Neural crest cell (in vitro differentiated cells): Measurements from ENCODE around the gene B9D1. TPM values are rescaled to one million over a fixed set of nuclear protein-coding genes. Genes with fewer than 3 reads are reported as not detected.
A peak's percentile ranks its signal among the peaks of the same experiment; 100 is the strongest.

Experiments used
- DNase-seq: peaks from one replicate; pipeline ENCODE4 v3.0.0; 2021; ENCODE audit warnings: low read depth, mixed read lengths, low spot score
- H3K27ac Mint-ChIP-seq: one replicate; pipeline ENCODE4 v1.8.0; 2021; ENCODE audit warnings: mild to moderate bottlenecking, mixed read lengths; ENCODE audit not compliant: unreplicated experiment
- H3K27me3 Mint-ChIP-seq: 2 replicates; pipeline ENCODE4 v1.8.0; 2021; ENCODE audit warnings: low read depth, mild to moderate bottlenecking, mixed read lengths
- H3K36me3 Mint-ChIP-seq: 2 replicates; pipeline ENCODE4 v1.8.0; 2021; ENCODE audit warnings: low read depth, mild to moderate bottlenecking, mixed read lengths
- H3K4me1 Mint-ChIP-seq: 2 replicates; pipeline ENCODE4 v1.8.0; 2021; ENCODE audit warnings: mixed read lengths
- H3K4me3 Mint-ChIP-seq: one replicate; pipeline ENCODE4 v1.8.0; 2021; ENCODE audit warnings: mild to moderate bottlenecking, mixed read lengths
- H3K9me3 Mint-ChIP-seq: 2 replicates; pipeline ENCODE4 v1.8.0; 2021; ENCODE audit warnings: mixed read lengths
- CTCF ChIP-seq: fragments of 200-600 bp; sonication (generic); conservative IDR thresholded peaks from 2 replicates; pipeline ENCODE4 v1.5.0; 2021; ENCODE audit warnings: antibody characterized with exemption, mild to moderate bottlenecking
- total RNA-seq: library from RNA; stranded (reverse); gene quantifications from 2 replicates; pipeline ENCODE4 v1.2.1, GENCODE V29; 2021

Gene B9D1
- total RNA-seq, 1 donor from 2014 or later = 17.9 TPM

- Mint-ChIP-seq H3K27ac (peak overlapping the region; percentile 81), H3K27me3 (no peaks in the 10 kb centered on the region), H3K9me3 (peaks cover 6% of the 10 kb centered on the region), H3K36me3 (peaks cover 28% of the 10 kb centered on the region), H3K4me3 (no peak overlapping the region), H3K4me1 (peaks cover 27% of the 10 kb centered on the region)
- DNase-seq = no peak
- TF ChIP-seq CTCF = peak; percentile 38
Observed at GRCh38 chr17:19321481-19322128, 40.9 kb downstream of the B9D1 start.

DNA sequence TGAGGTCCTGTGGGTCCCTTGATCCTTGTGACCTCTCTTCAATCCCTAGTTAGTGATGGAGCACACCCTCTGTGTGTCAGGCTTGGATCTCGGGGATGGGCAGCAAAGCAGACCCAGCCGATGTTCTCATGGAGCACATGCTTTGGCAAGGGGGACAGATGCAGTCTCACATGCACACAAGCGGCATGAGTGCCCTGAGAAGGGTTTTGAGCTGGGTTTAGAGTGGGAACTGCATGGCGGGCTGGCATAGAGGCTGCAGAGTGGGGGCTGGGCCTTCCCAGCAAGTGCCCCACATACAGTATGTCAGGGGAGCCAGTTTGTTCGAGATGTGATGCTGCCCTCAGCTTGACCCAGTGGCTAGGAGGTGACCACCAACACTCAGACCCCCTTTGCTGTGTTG lies 41.6 kb downstream of the B9D1 start:
- no peaks in the 10 kb centered on the region for H3K27me3 Mint-ChIP-seq
- H3K4me1 Mint-ChIP-seq = peaks cover 34% of the 10 kb centered on the region
- no peak overlapping the region for H3K4me3 Mint-ChIP-seq
- DNase-seq = no peak
- H3K9me3 Mint-ChIP-seq = peaks cover 6% of the 10 kb centered on the region
- no peak overlapping the region for H3K27ac Mint-ChIP-seq
- no peak for TF ChIP-seq CTCF
- H3K36me3 Mint-ChIP-seq = peaks cover 27% of the 10 kb centered on the region

DNA sequence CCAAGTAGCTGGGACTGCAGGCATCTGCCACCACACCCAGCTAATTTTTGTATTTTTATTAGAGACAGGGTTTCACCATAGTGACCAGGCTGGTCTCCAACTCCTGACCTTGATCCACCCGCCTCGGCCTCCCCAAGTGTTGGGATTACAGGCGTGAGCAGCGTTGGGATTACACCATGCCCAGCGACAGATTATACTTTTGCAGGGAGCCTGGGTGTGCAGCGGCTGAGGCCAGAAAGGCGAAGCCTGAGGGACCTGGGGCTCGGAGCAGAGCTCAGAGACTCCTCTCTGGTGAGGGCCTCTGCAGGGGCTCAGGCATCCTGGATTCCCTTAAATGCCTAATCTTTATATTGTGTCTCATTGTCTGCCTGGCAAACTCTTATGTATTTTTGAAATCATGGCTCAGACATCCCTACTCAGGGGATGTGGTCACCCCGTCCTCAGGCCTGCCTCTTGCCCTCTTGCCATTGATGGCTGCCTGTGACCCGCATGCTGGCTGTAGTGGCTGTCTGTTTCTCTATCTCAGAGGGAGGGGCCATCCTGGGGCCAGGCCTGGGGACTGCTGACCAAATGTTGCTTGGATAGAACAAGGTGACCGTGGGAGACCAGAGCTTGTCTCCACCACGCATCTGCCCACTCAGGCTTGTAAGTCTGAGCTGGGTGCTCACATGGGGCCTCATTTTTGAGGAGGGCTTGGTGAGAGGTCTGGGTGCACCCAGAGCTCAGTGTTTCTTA lies 42.6 kb downstream of the B9D1 start:
- Mint-ChIP-seq H3K27me3 (no peaks in the 10 kb centered on the region), H3K4me1 (peaks cover 39% of the 10 kb centered on the region), H3K9me3 (peaks cover under 1% of the 10 kb centered on the region), H3K4me3 (no peak overlapping the region), H3K36me3 (peaks cover 21% of the 10 kb centered on the region), H3K27ac (peak overlapping the region; percentile 71)
- no peak for TF ChIP-seq CTCF
- DNase-seq = no peak

DNA sequence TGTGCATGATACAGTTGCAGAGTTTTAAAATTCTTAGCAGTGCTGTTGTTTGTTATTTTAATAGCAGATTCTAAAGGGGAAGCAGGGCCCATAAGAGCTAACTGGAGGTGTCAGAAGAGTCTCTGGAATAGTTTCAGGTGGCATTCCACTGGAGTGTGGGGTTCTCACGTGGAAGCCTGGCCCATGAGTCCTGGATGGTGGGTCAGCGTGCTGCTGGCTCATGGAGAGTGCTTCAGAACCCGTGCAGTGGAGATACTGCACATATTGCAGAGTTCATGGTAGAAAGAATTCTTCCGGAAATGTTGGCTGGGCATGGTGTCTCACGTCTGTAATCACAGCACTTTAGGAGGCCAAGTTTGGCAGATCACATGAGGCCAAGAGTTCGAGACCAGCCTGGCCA lies 43.9 kb downstream of the B9D1 start:
- no peak for TF ChIP-seq CTCF
- Mint-ChIP-seq H3K27me3 (no peaks in the 10 kb centered on the region), H3K9me3 (no peaks in the 10 kb centered on the region), H3K27ac (peak overlapping the region; percentile 27), H3K4me1 (peaks cover 42% of the 10 kb centered on the region), H3K4me3 (no peak overlapping the region), H3K36me3 (peaks cover 17% of the 10 kb centered on the region)
- DNase-seq = no peak

GRCh38 chr17:19317359-19318095 lies 45.0 kb downstream of the B9D1 start:
- no peak for TF ChIP-seq CTCF
- peak; percentile 84 for DNase-seq
- peaks cover 42% of the 10 kb centered on the region for H3K4me1 Mint-ChIP-seq
- peaks cover 9% of the 10 kb centered on the region for H3K36me3 Mint-ChIP-seq
- H3K27me3 Mint-ChIP-seq = no peaks in the 10 kb centered on the region
- H3K9me3 Mint-ChIP-seq = no peaks in the 10 kb centered on the region
- H3K4me3 Mint-ChIP-seq = peak overlapping the region; percentile 74
- H3K27ac Mint-ChIP-seq = peak overlapping the region; percentile 91
